Measurements from ENCODE around the gene NTSR2. TPM values are rescaled to one million over a fixed set of nuclear protein-coding genes. Genes with fewer than 3 reads are reported as not detected.
A peak's percentile ranks its signal among the peaks of the same experiment; 100 is the strongest.

The NTSR2 gene
- total RNA-seq, 1 donor from 2014 or later: not detected

GRCh38 chr2:11680182-11680900 lies 10.3 kb upstream of the NTSR2 start:
- DNase-seq (ENCODE audit: low spot score): peak; percentile 72

DNA sequence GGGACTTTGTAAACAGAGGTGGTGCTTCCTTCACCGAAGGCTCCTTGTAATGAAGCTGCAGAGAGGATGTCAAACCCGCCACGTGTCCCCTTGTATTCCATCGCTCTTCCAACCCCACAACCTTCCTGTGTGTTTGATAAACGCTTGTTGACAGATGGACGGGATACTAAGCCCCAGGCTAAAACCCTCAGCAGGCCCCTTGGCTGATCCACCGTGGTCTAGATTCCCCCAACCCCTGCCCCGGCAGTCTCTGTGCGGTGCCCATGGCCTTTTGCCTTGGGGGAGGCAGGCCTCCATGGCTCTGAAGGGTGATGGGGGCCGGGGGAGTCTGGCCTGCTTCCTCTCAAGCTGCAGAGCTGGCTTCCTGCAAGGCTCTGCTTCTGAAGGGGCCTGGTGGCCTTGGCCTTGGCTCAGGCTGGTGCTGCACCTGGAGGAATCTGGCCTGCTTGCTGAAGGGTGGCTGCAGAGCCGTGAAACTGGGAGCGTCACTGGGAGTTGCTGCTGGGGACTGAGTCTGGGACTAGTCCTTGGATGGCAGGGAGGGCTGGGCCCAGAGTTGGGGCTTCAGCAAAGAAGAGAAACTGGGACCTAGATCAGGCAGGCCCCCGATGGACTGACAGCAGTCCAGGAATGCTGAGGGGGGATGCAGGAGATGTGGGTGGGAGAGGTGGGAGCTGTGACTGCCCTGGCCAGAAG lies 9.6 kb upstream of the NTSR2 start:
- DNase-seq (ENCODE audit: low spot score): peak; percentile 62

GRCh38 chr2:11679016-11679415 lies 9.0 kb upstream of the NTSR2 start:
- peak; percentile 22 for DNase-seq (ENCODE audit: low spot score)

DNA sequence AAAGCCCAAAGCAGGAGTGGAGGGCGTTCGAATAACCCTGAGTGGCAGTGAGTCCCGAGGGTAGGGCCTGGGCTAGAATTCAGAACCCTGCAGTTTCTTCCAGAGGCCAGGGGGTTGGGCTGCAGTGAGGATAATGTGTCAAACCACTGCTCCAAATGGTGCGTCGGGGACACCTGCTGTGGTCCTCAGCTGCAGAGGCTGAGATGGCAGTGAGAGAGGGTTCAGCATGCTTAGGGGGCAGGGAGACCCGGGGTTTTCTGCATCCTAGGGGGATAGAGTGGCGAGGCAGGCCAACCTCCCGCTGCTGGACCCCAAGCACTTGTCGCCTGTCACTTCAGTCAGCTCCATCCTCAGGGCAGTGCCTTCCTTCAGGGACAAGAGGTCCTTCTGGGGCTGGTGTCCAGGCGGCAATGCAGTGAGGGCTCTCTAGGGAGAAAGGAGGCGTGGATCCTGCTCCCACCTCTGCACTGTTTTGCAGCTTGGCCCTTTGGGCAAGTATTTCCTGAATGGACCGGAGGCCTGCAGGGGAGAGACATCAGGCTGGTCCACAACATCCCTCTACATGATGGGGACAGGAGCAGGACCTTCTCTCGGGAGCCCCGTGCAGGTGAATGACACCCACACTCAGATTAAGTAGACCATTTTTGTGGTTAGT lies 8.4 kb upstream of the NTSR2 start:
- DNase-seq (ENCODE audit: low spot score): peak; percentile 77

GRCh38 chr2:11677136-11678055 lies 7.4 kb upstream of the NTSR2 start:
- DNase-seq (ENCODE audit: low spot score): peak; percentile 83

GRCh38 chr2:11676640-11677039 lies 6.6 kb upstream of the NTSR2 start:
- peak; percentile 55 for DNase-seq (ENCODE audit: low spot score)

GRCh38 chr2:11675423-11676112 lies 5.6 kb upstream of the NTSR2 start:
- DNase-seq (ENCODE audit: low spot score): no peak

- peak; percentile 30 for DNase-seq (ENCODE audit: low spot score)
Observed at GRCh38 chr2:11674983-11675382, 5.0 kb upstream of the NTSR2 start.

- DNase-seq (ENCODE audit: low spot score): no peak
Observed at GRCh38 chr2:11672407-11672806, 2.4 kb upstream of the NTSR2 start.

DNA sequence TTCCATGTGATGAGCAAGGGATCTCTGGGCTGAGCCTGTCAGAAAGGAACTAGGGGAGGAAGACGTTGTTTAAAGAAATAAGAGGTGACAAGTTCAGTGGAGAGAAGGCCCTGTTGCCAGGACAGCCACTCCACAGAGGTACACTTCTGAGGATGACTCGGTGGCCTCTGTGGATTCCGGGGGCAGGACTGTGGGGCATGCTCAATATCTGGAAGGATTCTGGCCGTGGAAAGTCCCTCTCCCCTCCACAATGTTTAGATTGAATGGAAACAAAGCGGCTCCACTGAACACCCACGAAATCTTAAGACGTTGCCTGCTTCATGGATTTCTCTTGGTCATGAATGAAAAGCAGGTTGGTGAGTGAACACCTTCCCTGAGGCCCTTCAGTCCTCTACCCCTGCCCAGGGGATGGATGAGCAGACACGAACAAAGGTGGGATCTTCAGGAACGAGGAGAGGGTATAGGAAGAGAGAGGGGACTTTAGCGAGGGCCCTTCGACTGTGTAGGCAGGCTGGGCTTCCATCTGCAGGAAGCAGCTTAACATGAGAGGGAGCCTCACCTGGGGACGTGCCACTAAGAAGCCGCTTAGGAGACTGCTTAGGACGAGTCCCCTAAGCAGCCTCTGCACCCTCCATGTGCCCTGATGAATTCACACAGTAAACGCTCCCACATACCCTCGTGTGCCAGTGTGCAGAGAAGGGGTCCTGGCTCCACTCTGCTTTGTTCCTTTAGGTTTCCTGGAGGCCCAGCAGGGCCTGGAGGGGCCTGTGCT lies 1.9 kb downstream of the NTSR2 start:
- peak; percentile 77 for DNase-seq (ENCODE audit: low spot score)

- peak; percentile 16 for DNase-seq (ENCODE audit: low spot score)
Observed at GRCh38 chr2:11667194-11667593, 2.8 kb downstream of the NTSR2 start.

- no peak for DNase-seq (ENCODE audit: low spot score)
Observed at GRCh38 chr2:11665510-11666362, 4.3 kb downstream of the NTSR2 start.

- no peak for DNase-seq (ENCODE audit: low spot score)
Observed at GRCh38 chr2:11665028-11665427, 5.0 kb downstream of the NTSR2 start.

DNA sequence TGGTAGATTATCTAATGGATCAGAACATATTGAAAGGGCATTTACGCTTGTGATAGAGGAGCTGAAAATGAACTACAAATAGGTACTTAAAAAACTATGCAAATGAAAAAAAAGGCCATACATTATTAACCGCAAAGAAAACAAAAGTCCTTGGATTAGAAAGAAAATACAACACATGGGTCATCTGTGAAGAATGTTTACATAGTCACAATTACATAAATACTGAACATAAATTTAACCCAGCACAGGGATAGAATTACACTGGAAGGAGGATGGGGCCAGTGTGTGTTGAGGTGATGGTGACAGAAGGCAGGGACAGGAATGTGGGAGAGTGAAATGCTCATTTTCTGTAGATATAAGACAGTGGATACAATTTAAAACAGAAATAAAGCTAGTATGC lies 6.6 kb downstream of the NTSR2 start:
- DNase-seq (ENCODE audit: low spot score): no peak

GRCh38 chr2:11662882-11663281 lies 7.1 kb downstream of the NTSR2 start:
- no peak for DNase-seq (ENCODE audit: low spot score)

DNA sequence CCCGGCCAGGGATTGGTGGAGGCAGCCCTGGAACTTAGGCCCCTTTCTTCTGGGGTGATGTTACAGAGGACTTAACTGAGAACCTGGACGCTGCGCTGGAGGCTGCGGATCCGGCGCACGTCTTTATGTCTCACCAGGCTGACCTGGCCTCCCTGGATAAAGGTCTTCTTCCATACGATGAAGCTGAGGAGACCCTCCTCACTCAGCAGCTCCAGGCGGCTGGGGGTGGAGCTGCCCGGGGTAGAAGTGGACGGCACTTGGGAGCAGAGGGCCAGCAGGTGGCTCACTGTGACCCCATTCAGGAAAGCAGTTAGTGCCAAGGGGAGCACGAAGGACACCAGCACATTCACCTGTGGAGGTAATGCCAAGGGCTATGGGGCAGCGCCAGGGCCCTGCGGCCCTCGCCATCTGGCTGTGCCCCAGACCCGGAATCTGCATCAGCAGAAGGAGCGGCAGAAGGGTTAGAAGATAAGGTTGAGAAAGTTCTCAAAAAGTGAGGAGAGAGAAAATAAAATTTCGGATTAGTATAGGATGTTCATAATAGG lies 8.0 kb downstream of the NTSR2 start:
- DNase-seq (ENCODE audit: low spot score): peak; percentile 68

GRCh38 chr2:11660396-11660795 lies 9.6 kb downstream of the NTSR2 start:
- peak; percentile 51 for DNase-seq (ENCODE audit: low spot score)

DNA sequence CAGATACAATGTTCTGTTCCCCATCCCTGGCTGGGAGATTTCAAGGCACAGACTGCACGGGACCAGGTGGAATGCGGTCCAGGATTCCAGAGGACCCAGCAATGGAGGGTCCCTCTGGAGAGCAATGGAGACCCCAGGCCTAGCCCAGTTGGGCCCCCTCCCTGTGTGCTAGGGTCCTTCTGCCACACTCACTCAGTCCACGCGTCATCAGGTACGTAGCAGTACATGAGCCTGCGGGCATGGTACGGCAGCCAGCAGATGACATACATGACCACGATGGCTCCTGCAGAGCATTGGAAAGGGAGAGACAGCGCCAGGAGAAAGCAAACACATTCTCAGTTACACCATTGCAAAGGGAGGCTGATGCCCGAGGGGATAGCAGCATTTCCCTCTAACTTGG lies 10.1 kb downstream of the NTSR2 start:
- DNase-seq (ENCODE audit: low spot score): peak; percentile 60

DNA sequence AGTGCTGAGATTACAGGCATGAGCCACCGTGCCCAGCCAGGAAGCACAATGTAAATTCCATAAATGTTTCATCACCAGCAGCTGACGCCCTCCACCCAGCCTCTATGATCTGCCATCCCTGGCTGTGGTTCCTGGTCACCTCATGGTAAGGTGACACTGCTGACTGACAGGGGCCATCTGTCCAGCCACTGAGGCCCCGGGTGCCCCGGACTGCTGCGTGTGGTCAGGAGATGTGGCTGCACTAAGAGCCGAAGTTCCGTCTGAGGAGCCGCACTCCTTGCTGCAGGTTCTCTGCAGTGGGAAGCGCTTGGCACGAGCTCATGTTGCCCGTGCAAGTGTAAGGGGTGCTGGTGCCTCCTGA lies 10.9 kb downstream of the NTSR2 start:
- DNase-seq (ENCODE audit: low spot score): peak; percentile 75
